Osteoblast (primary cell): ENCODE results near the gene CUL4A. TPM values are rescaled to one million over a fixed set of nuclear protein-coding genes. Genes with fewer than 3 reads are reported as not detected.
A peak's percentile ranks its signal among the peaks of the same experiment; 100 is the strongest.

Experiments
- DNase-seq: peaks from one replicate; pipeline ENCODE4 v3.0.0; 2011; ENCODE audit warnings: low spot score, mixed read lengths; ENCODE audit not compliant: insufficient read length; ENCODE audit errors: missing footprints
- H2AFZ ChIP-seq: 2 replicates; pipeline ENCODE4 v1.6.0; 2011; ENCODE audit warnings: mild to moderate bottlenecking, low read length
- H3K27ac ChIP-seq: 2 replicates; pipeline ENCODE4 v1.5.1; 2011; ENCODE audit warnings: mild to moderate bottlenecking, low read depth, low read length, moderate library complexity
- H3K27me3 ChIP-seq: 2 replicates; pipeline ENCODE4 v1.6.0; 2012; ENCODE audit warnings: mild to moderate bottlenecking, control low read depth, inconsistent platforms, low read length, moderate library complexity; ENCODE audit not compliant: insufficient read depth
- H3K36me3 ChIP-seq: 2 replicates; pipeline ENCODE4 v1.5.1; 2011; ENCODE audit warnings: mild to moderate bottlenecking, low read length, control low read depth, moderate library complexity; ENCODE audit not compliant: insufficient read depth
- H3K4me1 ChIP-seq: 2 replicates; pipeline ENCODE4 v1.5.1; 2011; ENCODE audit warnings: mild to moderate bottlenecking, low read length, control low read depth, moderate library complexity; ENCODE audit not compliant: insufficient read depth
- H3K4me2 ChIP-seq: 2 replicates; pipeline ENCODE4 v1.6.0; 2011; ENCODE audit warnings: mild to moderate bottlenecking, low read length; ENCODE audit not compliant: insufficient read depth
- H3K4me3 ChIP-seq: fragments of 200-600 bp; sonication (generic); 3 replicates; pipeline ENCODE4 v1.5.1; 2012; ENCODE audit warnings: mild to moderate bottlenecking, low read length, inconsistent platforms; ENCODE audit not compliant: insufficient read depth
- H3K79me2 ChIP-seq: 2 replicates; pipeline ENCODE4 v1.6.0; 2012; ENCODE audit warnings: mild to moderate bottlenecking, low read length, control low read depth, inconsistent platforms; ENCODE audit not compliant: insufficient read depth
- H3K9me3 ChIP-seq: 2 replicates; pipeline ENCODE4 v1.5.1; 2011; ENCODE audit warnings: low read depth, low read length, control low read depth
- H4K20me1 ChIP-seq: 2 replicates; pipeline ENCODE4 v1.6.0; 2012; ENCODE audit warnings: mild to moderate bottlenecking, low read length, control low read depth; ENCODE audit not compliant: insufficient read depth
- total RNA-seq: library from RNA; depleted of rRNA; stranded (reverse); fragments of >200 nt; gene quantifications from 2 replicates; pipeline ENCODE4 v1.2.3, GENCODE V29; 2012
- TF ChIP-seq, protein P1 (sequence below): IDR thresholded peaks from 2 replicates; pipeline ENCODE4 v1.5.1; 2011; ENCODE audit warnings: mild to moderate bottlenecking, low read depth, low read length, moderate library complexity; ENCODE audit errors: extremely low read depth

CUL4A gene
- total RNA-seq, 1 donor = 128 TPM

GRCh38 chr13:113170511-113170910, 38.9 kb upstream of the CUL4A start:
- TF ChIP-seq, protein P1, sequence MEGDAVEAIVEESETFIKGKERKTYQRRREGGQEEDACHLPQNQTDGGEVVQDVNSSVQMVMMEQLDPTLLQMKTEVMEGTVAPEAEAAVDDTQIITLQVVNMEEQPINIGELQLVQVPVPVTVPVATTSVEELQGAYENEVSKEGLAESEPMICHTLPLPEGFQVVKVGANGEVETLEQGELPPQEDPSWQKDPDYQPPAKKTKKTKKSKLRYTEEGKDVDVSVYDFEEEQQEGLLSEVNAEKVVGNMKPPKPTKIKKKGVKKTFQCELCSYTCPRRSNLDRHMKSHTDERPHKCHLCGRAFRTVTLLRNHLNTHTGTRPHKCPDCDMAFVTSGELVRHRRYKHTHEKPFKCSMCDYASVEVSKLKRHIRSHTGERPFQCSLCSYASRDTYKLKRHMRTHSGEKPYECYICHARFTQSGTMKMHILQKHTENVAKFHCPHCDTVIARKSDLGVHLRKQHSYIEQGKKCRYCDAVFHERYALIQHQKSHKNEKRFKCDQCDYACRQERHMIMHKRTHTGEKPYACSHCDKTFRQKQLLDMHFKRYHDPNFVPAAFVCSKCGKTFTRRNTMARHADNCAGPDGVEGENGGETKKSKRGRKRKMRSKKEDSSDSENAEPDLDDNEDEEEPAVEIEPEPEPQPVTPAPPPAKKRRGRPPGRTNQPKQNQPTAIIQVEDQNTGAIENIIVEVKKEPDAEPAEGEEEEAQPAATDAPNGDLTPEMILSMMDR = no peak
- Histone ChIP-seq H3K4me2 (no peak overlapping the region), H3K36me3 (peaks cover 37% of the 10 kb centered on the region)

GRCh38 chr13:113171250-113172125, 37.9 kb upstream of the CUL4A start:
- no peak overlapping the region for H3K4me2 ChIP-seq
- TF ChIP-seq, protein P1 = no peak

More at GRCh38 chr13:113170511-113170910, 38.9 kb upstream of the CUL4A start:
- no peaks in the 10 kb centered on the region for H3K27me3 ChIP-seq
- DNase-seq = peak; percentile 37
- H3K4me3 ChIP-seq = no peak overlapping the region
- no peaks in the 10 kb centered on the region for H3K9me3 ChIP-seq
- no peak overlapping the region for H2AFZ ChIP-seq
- no peaks in the 10 kb centered on the region for H3K79me2 ChIP-seq
- H3K4me1 ChIP-seq = no peaks in the 10 kb centered on the region
- no peak overlapping the region for H3K27ac ChIP-seq
- H4K20me1 ChIP-seq = no peaks in the 10 kb centered on the region

GRCh38 chr13:113172419-113172926, 36.9 kb upstream of the CUL4A start:
- no peaks in the 10 kb centered on the region for H4K20me1 ChIP-seq
- TF ChIP-seq, protein P1 = no peak
- no peaks in the 10 kb centered on the region for H3K27me3 ChIP-seq
- no peak overlapping the region for H3K27ac ChIP-seq
- no peak for DNase-seq
- H3K4me2 ChIP-seq = no peak overlapping the region
- no peaks in the 10 kb centered on the region for H3K79me2 ChIP-seq
- H2AFZ ChIP-seq = no peak overlapping the region
- H3K4me3 ChIP-seq = no peak overlapping the region
- H3K36me3 ChIP-seq = peaks cover 52% of the 10 kb centered on the region
- no peaks in the 10 kb centered on the region for H3K4me1 ChIP-seq
- H3K9me3 ChIP-seq = no peaks in the 10 kb centered on the region

More at GRCh38 chr13:113171250-113172125, 37.9 kb upstream of the CUL4A start:
- Histone ChIP-seq H2AFZ (no peak overlapping the region), H3K4me1 (no peaks in the 10 kb centered on the region), H3K27me3 (no peaks in the 10 kb centered on the region), H3K79me2 (no peaks in the 10 kb centered on the region), H3K27ac (no peak overlapping the region), H3K36me3 (peaks cover 47% of the 10 kb centered on the region), H4K20me1 (no peaks in the 10 kb centered on the region), H3K9me3 (no peaks in the 10 kb centered on the region), H3K4me3 (no peak overlapping the region)
- DNase-seq = peak; percentile 76

DNA sequence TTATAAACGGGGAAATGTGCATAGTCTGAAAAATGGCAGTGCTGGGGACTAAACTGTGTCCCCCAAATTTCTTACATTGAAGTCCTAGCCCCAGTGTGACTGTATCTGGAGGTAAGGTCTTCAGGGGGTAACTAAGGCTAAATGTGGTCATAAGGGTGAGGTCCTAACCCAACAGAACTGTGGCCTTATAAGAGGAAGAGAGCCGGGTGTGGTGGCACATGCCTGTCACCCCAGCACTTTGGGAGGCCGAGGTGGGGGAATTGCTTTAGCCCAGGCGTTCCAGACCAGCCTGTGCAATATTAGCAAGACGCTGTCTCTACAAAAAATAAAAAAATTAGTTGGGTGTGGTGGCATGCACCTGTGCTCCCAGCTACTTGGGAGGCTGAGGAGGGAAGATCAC, 33.1 kb upstream of the CUL4A start:
- Histone ChIP-seq H3K9me3 (no peaks in the 10 kb centered on the region), H3K27me3 (no peaks in the 10 kb centered on the region), H3K4me2 (no peak overlapping the region), H2AFZ (no peak overlapping the region), H3K4me1 (peaks cover 16% of the 10 kb centered on the region), H3K27ac (no peak overlapping the region), H3K36me3 (peaks cover 70% of the 10 kb centered on the region), H3K4me3 (no peak overlapping the region), H4K20me1 (no peaks in the 10 kb centered on the region), H3K79me2 (no peaks in the 10 kb centered on the region)
- DNase-seq = no peak
- TF ChIP-seq, protein P1 = no peak
